Testis (tissue), 3 donors: ENCODE results near the gene MYO1D. TPM values are rescaled to one million over a fixed set of nuclear protein-coding genes. Genes with fewer than 3 reads are reported as not detected.
A peak's percentile ranks its signal among the peaks of the same experiment; 100 is the strongest.

Experiments used
- DNase-seq: peaks from one replicate; pipeline ENCODE4 v3.0.0-alpha.2; 2019
- H3K27ac ChIP-seq, 2 donors: fragments of 200-600 bp; sonication (generic); one replicate each; pipeline ENCODE4 v1.5.1; 2019
- H3K27me3 ChIP-seq: fragments of 200-600 bp; sonication (generic); one replicate; pipeline ENCODE4 v1.5.1; 2019
- H3K36me3 ChIP-seq: fragments of 200-600 bp; sonication (generic); one replicate; pipeline ENCODE4 v1.5.1; 2017; ENCODE audit warnings: low read depth; ENCODE audit errors: missing control alignments
- H3K4me1 ChIP-seq: fragments of 200-600 bp; sonication (generic); one replicate; pipeline ENCODE4 v1.5.1; 2019
- H3K4me3 ChIP-seq, 2 donors: fragments of 200-600 bp; sonication (generic); one replicate each; pipeline ENCODE4 v1.5.1; 2017 to 2019
- H3K9me3 ChIP-seq: fragments of 200-600 bp; sonication (generic); one replicate; pipeline ENCODE4 v1.5.1; 2017
- CTCF ChIP-seq, 3 experiments: fragments of 450-650 bp in 2 of 3; fragments of 200-600 bp in 1 of 3; sonication (generic) in 1 of 3; IDR thresholded peaks; one replicate each; pipeline ENCODE4 v1.5.1; 2016 to 2019; ENCODE audit warnings: antibody characterized with exemption in 3 of 3, mild to moderate bottlenecking in 2 of 3, moderate library complexity in 1 of 3
- POLR2A ChIP-seq: fragments of 450-650 bp; IDR thresholded peaks from one replicate; pipeline ENCODE4 v1.6.1; 2017; ENCODE audit warnings: antibody characterized with exemption, mild to moderate bottlenecking, moderate library complexity
- WGBS, 2 donors: methylation state at CpG; one replicate each; pipeline ENCODE4 v1.1.5; 2018; 5-methylcytosine and 5-hydroxymethylcytosine counted together
- intact Hi-C: fragments of 100-400 bp; cut with DNase I; formaldehyde crosslinking; loops from one replicate; pipeline ENCODE4 v1.15.1; 2023; ENCODE audit warnings: low total_unique reads
- polyA plus RNA-seq: library from polyadenylated mRNA; stranded (reverse); fragments of 350-450 nt; fragmentation: Illumina TruSeq; extraction: RNeasy Lipid Tissue Mini Kit (QIAGEN cat#74804); gene quantifications from one replicate; pipeline ENCODE4 v1.2.3, GENCODE V29; 2014; ENCODE audit warnings: low read depth, low replicate concordance; ENCODE audit not compliant: insufficient read depth
- total RNA-seq, 2 donors: library from RNA; depleted of rRNA; stranded (reverse); fragments of >200 nt; gene quantifications; one replicate each; pipeline ENCODE4 v1.2.3, GENCODE V29; 2016

MYO1D gene
- total and polyA plus RNA-seq, 3 donors from 2014 or later = 29.5 to 34.1 (median 33.6) TPM

DNA sequence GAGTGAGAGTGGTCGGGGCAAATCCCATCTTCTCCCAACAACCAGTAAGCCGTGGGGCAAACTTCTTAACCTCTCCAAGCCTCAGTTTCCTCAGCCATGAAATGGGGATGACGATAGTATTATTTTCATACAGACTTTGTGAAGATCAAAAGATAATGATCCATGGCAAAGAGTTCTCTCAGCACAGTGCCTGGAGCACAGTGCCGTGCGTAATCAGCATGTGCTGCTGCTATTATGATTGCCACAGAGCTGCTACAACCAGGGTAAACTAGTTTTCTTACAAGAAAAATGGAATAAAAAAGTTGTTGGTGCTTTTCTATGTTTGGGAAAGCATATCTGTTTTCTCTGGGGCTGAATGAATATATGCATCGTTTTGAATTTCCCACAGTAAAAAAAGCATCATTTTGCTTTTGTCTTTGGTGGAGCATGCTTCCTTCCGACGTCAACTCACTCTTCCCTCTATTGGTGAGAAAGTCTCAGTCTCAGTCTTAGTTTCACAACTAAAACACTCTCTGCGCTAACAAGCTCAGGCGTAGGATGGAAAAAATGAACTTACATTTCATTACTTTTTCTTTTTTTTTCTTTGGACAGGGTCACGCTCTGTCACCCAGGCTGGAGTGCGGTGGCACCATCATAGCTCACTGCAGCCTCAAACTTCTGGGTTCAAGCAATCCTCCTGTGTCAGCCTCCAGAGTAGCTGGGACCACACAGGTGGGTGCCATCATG is 352.9 kb downstream of the MYO1D start:
- TF ChIP-seq POLR2A = no peak
- no peak for TF ChIP-seq CTCF (IDR thresholded peaks at IDR 0.05)
- intact Hi-C loops = no loop called here
- Histone ChIP-seq H3K27ac (no peak overlapping the region), H3K4me1 (peaks cover 5% of the 10 kb centered on the region), H3K9me3 (no peaks in the 10 kb centered on the region), H3K4me3 (no peak overlapping the region), H3K36me3 (no peaks in the 10 kb centered on the region), H3K27me3 (no peaks in the 10 kb centered on the region)
- no peak for DNase-seq
- WGBS, 2 donors = 89 to 92% methylated on average over 12 of the region's 12 CpGs

DNA sequence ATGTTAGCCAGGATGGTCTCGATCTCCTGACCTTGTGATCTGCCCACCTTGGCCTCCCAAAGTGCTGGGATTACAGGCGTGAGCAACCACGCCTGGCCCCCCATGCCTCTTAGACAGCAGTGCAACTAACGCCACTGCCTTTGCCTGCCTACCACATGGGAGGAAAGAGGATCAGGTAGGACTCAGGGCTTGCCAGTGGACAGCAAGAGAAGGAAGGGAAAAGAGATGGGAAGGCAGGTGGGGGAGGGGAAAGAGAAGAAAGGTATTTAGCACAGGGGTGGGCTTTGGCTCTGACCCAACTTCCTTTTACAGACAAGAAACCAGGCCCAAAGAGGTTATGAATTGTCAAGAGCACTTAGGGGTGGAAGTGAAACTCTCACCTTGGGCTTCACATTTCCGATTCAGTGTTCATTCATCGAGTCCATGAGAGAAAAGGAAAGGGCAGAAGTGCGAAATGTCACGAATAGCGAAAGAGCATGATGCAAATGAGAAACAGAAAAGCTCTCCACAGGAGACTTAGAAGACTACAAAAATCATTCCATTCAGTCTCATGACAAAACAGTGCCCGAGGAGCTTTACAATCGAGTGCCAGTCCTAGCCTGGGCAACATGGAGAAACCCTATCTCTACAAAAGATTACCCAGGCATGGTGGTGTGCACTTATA is 353.8 kb downstream of the MYO1D start:
- DNase-seq = no peak
- TF ChIP-seq POLR2A (no peak), CTCF (IDR thresholded peaks at IDR 0.05) (no peak)
- Histone ChIP-seq H3K27ac (no peak overlapping the region), H3K4me1 (peaks cover 5% of the 10 kb centered on the region), H3K27me3 (no peaks in the 10 kb centered on the region), H3K9me3 (no peaks in the 10 kb centered on the region), H3K36me3 (no peaks in the 10 kb centered on the region), H3K4me3 (no peak overlapping the region)
- intact Hi-C loops = no loop called here
- 92 to 94% methylated on average over 11 of the region's 11 CpGs for whole genome bisulfite sequencing, 2 donors

DNA sequence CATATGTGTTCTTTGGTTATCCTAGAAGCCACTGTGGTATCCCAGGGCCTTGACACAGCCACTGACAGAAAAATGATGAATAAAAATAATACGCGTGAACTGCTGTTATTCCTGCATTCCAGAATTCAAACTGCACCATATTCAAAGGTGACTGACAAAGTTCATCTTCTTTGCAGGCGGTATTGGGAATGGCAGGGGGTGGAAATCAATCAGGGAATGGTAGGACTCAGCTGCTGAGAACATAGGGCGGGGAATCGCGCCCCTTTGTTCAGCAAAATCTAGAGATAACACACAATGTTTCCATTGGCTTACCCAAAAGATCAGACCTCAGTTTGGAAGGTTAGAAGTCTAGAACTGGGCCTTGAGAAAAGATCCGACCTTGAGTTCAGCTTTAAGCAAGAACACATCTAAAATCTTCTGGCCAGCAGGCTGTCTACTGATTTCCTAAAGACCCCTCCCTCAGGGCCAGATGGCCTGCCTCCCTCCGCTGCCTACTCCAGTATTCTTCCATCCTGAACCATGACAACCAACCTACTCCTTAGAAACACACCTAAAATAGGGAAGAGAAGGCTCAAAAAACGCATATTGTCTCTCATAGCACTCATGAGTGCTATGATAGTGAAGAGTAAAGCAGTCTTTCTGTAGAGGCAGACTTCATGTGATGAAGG is 356.1 kb downstream of the MYO1D start:
- no peak overlapping the region for H3K4me3 ChIP-seq
- H3K27me3 ChIP-seq = no peaks in the 10 kb centered on the region
- no peak for DNase-seq
- 70 to 77% methylated on average over 9 of the region's 9 CpGs for WGBS, 2 donors
- no peak for TF ChIP-seq CTCF (IDR thresholded peaks at IDR 0.05)
- TF ChIP-seq POLR2A = no peak
- intact Hi-C loops = no loop called here
- no peaks in the 10 kb centered on the region for H3K36me3 ChIP-seq
- H3K27ac ChIP-seq = no peak overlapping the region
- peaks cover 5% of the 10 kb centered on the region for H3K4me1 ChIP-seq
- no peaks in the 10 kb centered on the region for H3K9me3 ChIP-seq

GRCh38 chr17:32520104-32520701 is 356.7 kb downstream of the MYO1D start:
- intact Hi-C loops = no loop called here
- 29 to 43% methylated on average over 17 of the region's 17 CpGs for WGBS, 2 donors
- H3K4me1 ChIP-seq = peaks cover 5% of the 10 kb centered on the region
- DNase-seq = no peak
- no peaks in the 10 kb centered on the region for H3K36me3 ChIP-seq
- peak overlapping the region in 1 of 2 donors; percentile 57 for H3K4me3 ChIP-seq
- no peak for TF ChIP-seq CTCF (IDR thresholded peaks at IDR 0.05)
- TF ChIP-seq POLR2A = no peak
- no peaks in the 10 kb centered on the region for H3K27me3 ChIP-seq
- H3K27ac ChIP-seq = no peak overlapping the region
- no peaks in the 10 kb centered on the region for H3K9me3 ChIP-seq
